Heart left ventricle (tissue), 16 donors: ENCODE results near the gene NLRP14. TPM values are rescaled to one million over a fixed set of nuclear protein-coding genes. Genes with fewer than 3 reads are reported as not detected.

ENCODE experiments used
- ATAC-seq, 4 donors: fragments of 200-7000 bp; cut with Tn5 transposase; one replicate each; pipeline ENCODE4 v1.9.1; 2020 to 2022; ENCODE audit warnings: moderate library complexity in 4 of 4, mild to moderate bottlenecking in 3 of 4, moderate number of reproducible peaks in 1 of 4
- DNase-seq, 5 donors: peaks; one replicate each; pipeline ENCODE4 v3.0.0-alpha.2; 2020
- H3K27ac ChIP-seq, 12 donors: fragments of 200-600 bp; sonication (generic) in 4 of 12; one replicate each; pipeline versions ENCODE4 v1.5.0 to v1.8.0; 2016 to 2022; ENCODE audit warnings: mild to moderate bottlenecking in 2 of 12
- H3K27me3 ChIP-seq, 9 donors: fragments of 200-600 bp; sonication (generic) in 2 of 9; one replicate each; pipeline versions ENCODE4 v1.5.1 to v1.8.0; 2016 to 2022; ENCODE audit warnings: mild to moderate bottlenecking in 3 of 9
- H3K36me3 ChIP-seq, 9 donors: fragments of 200-600 bp; sonication (generic) in 2 of 9; one replicate each; pipeline versions ENCODE4 v1.5.0 to v1.8.0; 2018 to 2022; ENCODE audit warnings: mild to moderate bottlenecking in 2 of 9
- H3K4me1 ChIP-seq, 12 donors: fragments of 200-600 bp; sonication (generic) in 4 of 12; one replicate each; pipeline versions ENCODE4 v1.5.0 to v1.8.0; 2016 to 2022; ENCODE audit warnings: mild to moderate bottlenecking in 3 of 12
- H3K4me3 ChIP-seq, 12 donors: fragments of 200-600 bp; sonication (generic) in 4 of 12; one replicate each; pipeline versions ENCODE4 v1.5.0 to v1.8.0; 2017 to 2022; ENCODE audit warnings: mild to moderate bottlenecking in 9 of 12, moderate library complexity in 4 of 12
- H3K9me3 ChIP-seq, 12 donors: fragments of 200-600 bp; sonication (generic) in 4 of 12; one replicate each; pipeline versions ENCODE4 v1.5.0 to v1.8.0; 2016 to 2022; ENCODE audit warnings: mild to moderate bottlenecking in 1 of 12
- CTCF ChIP-seq, 12 donors: fragments of 200-600 bp; sonication (generic) in 4 of 12; IDR thresholded peaks; one replicate each; pipeline versions ENCODE4 v1.5.0 to v1.8.0; 2018 to 2022; ENCODE audit warnings: antibody characterized with exemption in 12 of 12, mild to moderate bottlenecking in 5 of 12
- POLR2A ChIP-seq, 2 donors: fragments of 450-650 bp; IDR thresholded peaks; one replicate each; pipeline ENCODE4 v1.6.1; 2017; ENCODE audit warnings: antibody characterized with exemption in 2 of 2, mild to moderate bottlenecking in 2 of 2, moderate library complexity in 2 of 2
- WGBS, 4 donors: extraction: QIAGEN DNeasy Blood & Tissue Kit in 2 of 4; methylation state at CpG; one replicate each; pipeline versions ENCODE4 v1.1.5 to v1.1.7; 2013 to 2018; 5-methylcytosine and 5-hydroxymethylcytosine counted together
- intact Hi-C, 10 donors: fragments of 100-400 bp; cut with DNase I; formaldehyde crosslinking; loops; one replicate each; pipeline versions ENCODE4 v1.11.1 to v1.14.2; 2022
- polyA plus RNA-seq, 2 donors: library from polyadenylated mRNA; stranded (reverse); fragments of 200-250 nt; gene quantifications; one replicate each; pipeline ENCODE4 v1.2.3, GENCODE V29; 2013
- total RNA-seq, 9 donors: library from RNA; depleted of rRNA in 2 of 9; stranded (reverse); fragments of >200 nt in 2 of 9; fragmentation: NEBNext Ultra II Directional in 3 of 9; extraction: Animal tissue kit (Norgen Biotek cat#: 25700) in 3 of 9; gene quantifications; one replicate each; pipeline versions ENCODE4 v1.1.0 to v1.2.4, GENCODE V29; 2016 to 2023
- donor health status: ischemic (EF 13 %, LVEDD 7.1; RV severe dilation, severe dysfunction).
- donor health status: healthy with polysubstance abuse.
- donor health status: DM: no; HTN: yes; CAD: no.
- donor health status: DM: no; HTN: no; CAD: no.
- donor health status: ischemic (EF 25% LVEDD 6.9; RV normal size, moderate dysfunction).
- donor health status: ischemic (EF 25% LVEDD 5.7; RV mildly dilated, moderate dysfunction).
- donor health status: healthy.
- donor health status: DM: yes; HTN: yes; CAD: no.
- donor health status: ischemic (EF 35%, LVEDD 5.7; RV mildly dilated, moderate dysfunction).
- donor health status: nonischemic (EF 11% LVEDD 7.7; RV severe dilation, severe dysfunction).
- donor health status: DM: yes; HTN: yes; CAD: no.
- donor health status: PGD.
- donor health status: ischemic (EF 29% LVEDD 5.4; RV normal size, mild dysfunction).
- donor health status: nonischemic (EF 23%, LVEDD 6.1; RV moderate dilation, normal function).

Gene NLRP14
- total and polyA plus RNA-seq, 11 donors, result not detected

- Histone ChIP-seq H3K27me3 (peaks cover 0 to 27% (median 0%) of the 10 kb centered on the region in 9 donors), H3K36me3 (no peaks in the 10 kb centered on the region), H3K4me1 (no peaks in the 10 kb centered on the region), H3K9me3 (no peaks in the 10 kb centered on the region), H3K4me3 (no peak overlapping the region), H3K27ac (no peak overlapping the region)
- TF ChIP-seq CTCF (IDR thresholded peaks at IDR 0.05) (peak; percentile 39 to 76 (median 59)), POLR2A (IDR thresholded peaks at IDR 0.05) (no peak)
- intact Hi-C loops, result loop anchor here (2.0 to 10.0 kb wide), 11 partner anchors 342 to 889 kb away; partner anchors contain the start of gene EIF3F (in 7 of the 10)
- whole genome bisulfite sequencing, 4 donors, result 2 to 4% (median 3%) methylated on average over 2 of the region's 2 CpGs
- DNase-seq, result no peak
- ATAC-seq, result peak in 3 of 4 donors; percentile 15 to 72 (median 66)
Measured at GRCh38 chr11:7098235-7098832, 78.1 kb downstream of the NLRP14 start.

GRCh38 chr11:7115780-7116179 is 95.5 kb downstream of the NLRP14 start:
- no peak for ATAC-seq
- intact Hi-C loops, result no loop called here
- Histone ChIP-seq H3K4me3 (no peak overlapping the region), H3K9me3 (no peaks in the 10 kb centered on the region), H3K36me3 (no peaks in the 10 kb centered on the region), H3K27me3 (peaks cover 0 to 20% (median 6%) of the 10 kb centered on the region in 9 donors), H3K4me1 (no peaks in the 10 kb centered on the region), H3K27ac (no peak overlapping the region)
- TF ChIP-seq POLR2A (IDR thresholded peaks at IDR 0.05), result no peak
- TF ChIP-seq CTCF (IDR thresholded peaks at IDR 0.05), result no peak
- 29 to 43% (median 41%) methylated on average over 1 of the region's 1 CpG for WGBS, 4 donors
- no peak for DNase-seq

GRCh38 chr11:7116370-7116769 is 96.1 kb downstream of the NLRP14 start:
- intact Hi-C loops, result no loop called here
- WGBS, 4 donors, result 90 to 97% (median 96%) methylated on average over 3 of the region's 3 CpGs

More at GRCh38 chr11:7116370-7116769, 96.1 kb downstream of the NLRP14 start:
- TF ChIP-seq POLR2A (IDR thresholded peaks at IDR 0.05) (no peak), CTCF (IDR thresholded peaks at IDR 0.05) (no peak)
- ATAC-seq (no peak), DNase-seq (no peak)
- Histone ChIP-seq H3K27me3 (peaks cover 0 to 20% (median 6%) of the 10 kb centered on the region in 9 donors), H3K4me3 (no peak overlapping the region), H3K36me3 (no peaks in the 10 kb centered on the region), H3K4me1 (no peaks in the 10 kb centered on the region), H3K9me3 (no peaks in the 10 kb centered on the region), H3K27ac (no peak overlapping the region)

Other genes with a start within 250 kb of the NLRP14 start
- gene OR2AG2, start 248.5 kb upstream of the NLRP14 start, total RNA-seq, result not detected
- gene OR2AG2, start 248.5 kb upstream of the NLRP14 start, polyA plus RNA-seq, result under 1 TPM in 1 of 2 donors, not detected in 1; 0.01 TPM
- gene OR2AG1, start 237.5 kb upstream of the NLRP14 start, total RNA-seq, result not detected
- gene OR2AG1, start 237.5 kb upstream of the NLRP14 start, polyA plus RNA-seq, result not detected
- gene OR6A2, start 220.8 kb upstream of the NLRP14 start, total RNA-seq, result under 1 TPM in 1 of 9 donors, not detected in 8; 0.29 TPM
- gene OR6A2, start 220.8 kb upstream of the NLRP14 start, polyA plus RNA-seq, result not detected
- gene OR10A5, start 174.8 kb upstream of the NLRP14 start, total RNA-seq, result not detected
- gene OR10A5, start 174.8 kb upstream of the NLRP14 start, polyA plus RNA-seq, result not detected
- not detected for gene OR10A2, start 157.4 kb upstream of the NLRP14 start, total RNA-seq
- not detected for gene OR10A2, start 157.4 kb upstream of the NLRP14 start, polyA plus RNA-seq
- not detected for gene OR10A4, start 143.9 kb upstream of the NLRP14 start, total RNA-seq
- gene OR10A4, start 143.9 kb upstream of the NLRP14 start, polyA plus RNA-seq, result not detected
- not detected for gene OR2D2, start 128.0 kb upstream of the NLRP14 start, total RNA-seq
- not detected for gene OR2D2, start 128.0 kb upstream of the NLRP14 start, polyA plus RNA-seq
- gene OR2D3, start 99.5 kb upstream of the NLRP14 start, total RNA-seq, result not detected
- not detected for gene OR2D3, start 99.5 kb upstream of the NLRP14 start, polyA plus RNA-seq
- under 1 TPM in 6 of 9 donors, not detected in 3; 0.13 to 0.72 (median 0.23) TPM for gene ZNF215, start 94.1 kb upstream of the NLRP14 start, total RNA-seq
- under 1 TPM; 0.04 to 0.19 TPM for gene ZNF215, start 94.1 kb upstream of the NLRP14 start, polyA plus RNA-seq
- 1 to 10 TPM in 4 of 9 donors, under 1 TPM in 5; 0.69 to 2.0 (median 0.98) TPM for gene ZNF214, start 133 bp upstream of the NLRP14 start, total RNA-seq
- gene ZNF214, start 133 bp upstream of the NLRP14 start, polyA plus RNA-seq, result under 1 TPM; 0.23 to 0.91 TPM
- gene RBMXL2, start 68.5 kb downstream of the NLRP14 start, total RNA-seq, result not detected
- not detected for gene RBMXL2, start 68.5 kb downstream of the NLRP14 start, polyA plus RNA-seq
- gene SYT9, start 231.4 kb downstream of the NLRP14 start, total RNA-seq, result 1 to 10 TPM in 1 of 9 donors, under 1 TPM in 6, not detected in 2; 0.09 to 1.4 (median 0.37) TPM
- under 1 TPM; 0.04 TPM for gene SYT9, start 231.4 kb downstream of the NLRP14 start, polyA plus RNA-seq